PFSK-1 (cell line): ENCODE data around the gene GPR42.

Experiments
- POLR2AphosphoS5 ChIP-seq: IDR thresholded peaks from 2 replicates; pipeline ENCODE4 v1.6.1; 2012; ENCODE audit warnings: low read depth, mild to moderate bottlenecking, control low read depth, low read length, moderate library complexity
- REST ChIP-seq, 2 experiments: IDR thresholded peaks; 2 replicates each; pipeline versions ENCODE4 v1.6.1 to v1.8.0; 2011 to 2012; ENCODE audit warnings: low read depth in 2 of 2, low read length in 2 of 2, control low read depth in 1 of 2, inconsistent platforms in 1 of 2, mild to moderate bottlenecking in 1 of 2, moderate library complexity in 1 of 2; ENCODE audit not compliant: insufficient read depth in 1 of 2
- SIN3A ChIP-seq: IDR thresholded peaks from 2 replicates; pipeline ENCODE4 v1.6.1; 2012; ENCODE audit warnings: mild to moderate bottlenecking, low read length, moderate library complexity, borderline replicate concordance; ENCODE audit not compliant: insufficient read depth
- TAF1 ChIP-seq: IDR thresholded peaks from 2 replicates; pipeline ENCODE4 v1.6.1; 2012; ENCODE audit warnings: low read length, control low read depth, borderline replicate concordance; ENCODE audit not compliant: insufficient read depth

GRCh38 chr19:35389192-35389861 lies 18.5 kb downstream of the GPR42 start:
- TF ChIP-seq TAF1 = no peak
- TF ChIP-seq REST (IDR thresholded peaks at IDR 0.05; ENCODE audit: insufficient read depth in 1 of 2, low read depth in 2 of 2, low read length in 2 of 2) = no peak
- no peak for TF ChIP-seq SIN3A
- TF ChIP-seq POLR2AphosphoS5 = no peak
